ENCODE data around the gene OPCML. TPM values are rescaled to one million over a fixed set of nuclear protein-coding genes. Genes with fewer than 3 reads are reported as not detected.

OPCML gene
- total RNA-seq, 1 donor from 2014 or later = 4.1 TPM

DNA sequence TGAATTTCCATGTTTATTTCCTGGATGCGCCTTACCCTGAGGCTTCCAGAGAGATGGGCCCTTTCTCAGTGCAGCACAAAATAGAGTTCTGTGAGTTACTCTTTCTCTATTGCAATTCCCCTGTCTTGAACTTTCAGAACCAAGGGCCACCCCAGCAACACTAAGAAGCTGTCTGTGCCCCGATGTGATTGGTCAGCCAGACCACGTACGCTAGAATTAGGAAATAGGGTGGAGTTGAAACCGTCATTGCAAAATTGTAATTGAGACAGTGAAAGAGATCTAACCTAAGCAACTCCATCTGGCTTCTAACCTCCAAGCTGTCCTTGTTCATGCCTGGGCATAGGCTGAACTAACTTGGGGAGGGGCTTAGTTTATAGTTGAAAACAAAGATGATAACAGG is 981.3 kb downstream of the OPCML start:
- DNase-seq (ENCODE audit: low spot score) = no peak
- Mint-ChIP-seq H3K36me3 (ENCODE audit: low read depth, unreplicated experiment) (no peaks in the 10 kb centered on the region), H3K4me3 (ENCODE audit: unreplicated experiment) (no peak overlapping the region), H3K27ac (ENCODE audit: unreplicated experiment) (no peak overlapping the region), H3K4me1 (ENCODE audit: unreplicated experiment) (no peaks in the 10 kb centered on the region), H3K9me3 (ENCODE audit: unreplicated experiment) (no peaks in the 10 kb centered on the region), H3K27me3 (ENCODE audit: unreplicated experiment) (peaks cover 1% of the 10 kb centered on the region)
- TF ChIP-seq, protein P1, sequence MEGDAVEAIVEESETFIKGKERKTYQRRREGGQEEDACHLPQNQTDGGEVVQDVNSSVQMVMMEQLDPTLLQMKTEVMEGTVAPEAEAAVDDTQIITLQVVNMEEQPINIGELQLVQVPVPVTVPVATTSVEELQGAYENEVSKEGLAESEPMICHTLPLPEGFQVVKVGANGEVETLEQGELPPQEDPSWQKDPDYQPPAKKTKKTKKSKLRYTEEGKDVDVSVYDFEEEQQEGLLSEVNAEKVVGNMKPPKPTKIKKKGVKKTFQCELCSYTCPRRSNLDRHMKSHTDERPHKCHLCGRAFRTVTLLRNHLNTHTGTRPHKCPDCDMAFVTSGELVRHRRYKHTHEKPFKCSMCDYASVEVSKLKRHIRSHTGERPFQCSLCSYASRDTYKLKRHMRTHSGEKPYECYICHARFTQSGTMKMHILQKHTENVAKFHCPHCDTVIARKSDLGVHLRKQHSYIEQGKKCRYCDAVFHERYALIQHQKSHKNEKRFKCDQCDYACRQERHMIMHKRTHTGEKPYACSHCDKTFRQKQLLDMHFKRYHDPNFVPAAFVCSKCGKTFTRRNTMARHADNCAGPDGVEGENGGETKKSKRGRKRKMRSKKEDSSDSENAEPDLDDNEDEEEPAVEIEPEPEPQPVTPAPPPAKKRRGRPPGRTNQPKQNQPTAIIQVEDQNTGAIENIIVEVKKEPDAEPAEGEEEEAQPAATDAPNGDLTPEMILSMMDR (IDR thresholded peaks at IDR 0.05; ENCODE audit: unreplicated experiment) = no peak

DNA sequence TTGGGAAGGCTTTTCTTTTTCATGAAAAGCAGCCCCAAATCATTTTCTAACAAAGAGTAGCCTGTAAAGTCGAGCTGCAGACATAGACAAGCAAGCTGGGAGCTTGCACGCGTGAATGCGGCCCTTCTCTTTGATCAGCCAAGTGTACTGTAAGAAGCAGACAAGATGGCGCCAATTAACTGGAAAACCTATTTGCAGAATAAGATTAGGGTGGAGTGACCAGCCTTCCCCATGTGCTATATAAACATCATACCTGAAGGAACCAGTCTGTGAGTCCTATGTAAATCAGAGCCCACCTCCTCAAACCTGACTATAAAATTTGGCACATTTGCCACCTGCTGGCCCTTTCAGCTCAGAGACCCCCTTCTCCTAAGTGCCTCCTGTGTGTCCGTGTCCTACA is 982.7 kb downstream of the OPCML start:
- DNase-seq (ENCODE audit: low spot score) = no peak
- peaks cover 1% of the 10 kb centered on the region for H3K27me3 Mint-ChIP-seq (ENCODE audit: unreplicated experiment)
- no peak overlapping the region for H3K27ac Mint-ChIP-seq (ENCODE audit: unreplicated experiment)
- no peaks in the 10 kb centered on the region for H3K36me3 Mint-ChIP-seq (ENCODE audit: low read depth, unreplicated experiment)
- H3K9me3 Mint-ChIP-seq (ENCODE audit: unreplicated experiment) = no peaks in the 10 kb centered on the region
- TF ChIP-seq, protein P1 (IDR thresholded peaks at IDR 0.05; ENCODE audit: unreplicated experiment) = no peak
- H3K4me3 Mint-ChIP-seq (ENCODE audit: unreplicated experiment) = no peak overlapping the region
- H3K4me1 Mint-ChIP-seq (ENCODE audit: unreplicated experiment) = no peaks in the 10 kb centered on the region

DNA sequence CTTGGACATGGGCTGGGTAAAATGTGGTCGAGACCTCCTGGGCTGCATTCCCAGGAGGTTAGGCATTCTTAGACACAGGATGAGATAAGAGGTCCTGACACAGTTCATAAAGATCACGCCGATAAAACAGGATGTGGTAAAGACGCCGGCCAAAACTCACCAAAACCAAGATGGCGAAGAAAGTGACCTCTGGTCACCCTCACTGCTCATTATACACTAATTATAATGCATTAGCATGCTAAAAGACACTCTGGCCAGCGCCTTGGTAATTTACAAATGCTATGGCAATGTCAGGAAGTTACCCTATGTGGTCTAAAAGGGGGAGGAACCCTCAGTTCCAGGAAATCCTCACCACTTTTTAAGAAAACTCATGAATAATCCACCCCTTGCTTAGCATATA is 983.3 kb downstream of the OPCML start:
- H3K27ac Mint-ChIP-seq (ENCODE audit: unreplicated experiment) = no peak overlapping the region
- TF ChIP-seq, protein P1 (IDR thresholded peaks at IDR 0.05; ENCODE audit: unreplicated experiment) = no peak
- no peak overlapping the region for H3K4me3 Mint-ChIP-seq (ENCODE audit: unreplicated experiment)
- H3K9me3 Mint-ChIP-seq (ENCODE audit: unreplicated experiment) = no peaks in the 10 kb centered on the region
- DNase-seq (ENCODE audit: low spot score) = no peak
- no peaks in the 10 kb centered on the region for H3K36me3 Mint-ChIP-seq (ENCODE audit: low read depth, unreplicated experiment)
- no peaks in the 10 kb centered on the region for H3K4me1 Mint-ChIP-seq (ENCODE audit: unreplicated experiment)
- H3K27me3 Mint-ChIP-seq (ENCODE audit: unreplicated experiment) = peaks cover 1% of the 10 kb centered on the region

GRCh38 chr11:132544007-132544406 is 988.3 kb downstream of the OPCML start:
- no peaks in the 10 kb centered on the region for H3K4me1 Mint-ChIP-seq (ENCODE audit: unreplicated experiment)
- peaks cover 3% of the 10 kb centered on the region for H3K27me3 Mint-ChIP-seq (ENCODE audit: unreplicated experiment)
- DNase-seq (ENCODE audit: low spot score) = no peak
- no peaks in the 10 kb centered on the region for H3K36me3 Mint-ChIP-seq (ENCODE audit: low read depth, unreplicated experiment)
- TF ChIP-seq, protein P1 (IDR thresholded peaks at IDR 0.05; ENCODE audit: unreplicated experiment) = no peak
- no peak overlapping the region for H3K27ac Mint-ChIP-seq (ENCODE audit: unreplicated experiment)
- no peaks in the 10 kb centered on the region for H3K9me3 Mint-ChIP-seq (ENCODE audit: unreplicated experiment)
- H3K4me3 Mint-ChIP-seq (ENCODE audit: unreplicated experiment) = no peak overlapping the region

DNA sequence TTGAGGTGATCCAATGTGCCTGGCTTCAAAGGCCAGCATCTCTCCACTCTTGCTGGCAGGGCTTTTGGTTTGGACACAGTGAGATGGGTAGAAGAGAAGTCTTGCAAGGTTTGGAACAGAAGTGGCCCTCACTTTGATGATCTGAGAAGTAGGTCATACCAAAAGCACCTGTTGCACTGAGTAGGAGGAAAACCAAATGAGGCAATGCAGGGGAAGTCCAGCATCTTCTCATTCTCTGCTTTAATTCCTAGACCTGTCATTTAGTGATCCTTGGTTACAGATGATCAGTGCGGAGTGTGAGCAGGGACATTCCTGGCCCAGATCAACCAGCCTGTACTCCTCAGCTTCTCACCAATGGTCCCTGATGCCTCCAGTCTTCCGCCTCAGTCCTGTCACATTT is 990.5 kb downstream of the OPCML start:
- Mint-ChIP-seq H3K27ac (ENCODE audit: unreplicated experiment) (no peak overlapping the region), H3K27me3 (ENCODE audit: unreplicated experiment) (peaks cover 2% of the 10 kb centered on the region), H3K4me3 (ENCODE audit: unreplicated experiment) (no peak overlapping the region), H3K9me3 (ENCODE audit: unreplicated experiment) (no peaks in the 10 kb centered on the region), H3K4me1 (ENCODE audit: unreplicated experiment) (no peaks in the 10 kb centered on the region), H3K36me3 (ENCODE audit: low read depth, unreplicated experiment) (no peaks in the 10 kb centered on the region)
- DNase-seq (ENCODE audit: low spot score) = no peak
- TF ChIP-seq, protein P1 (IDR thresholded peaks at IDR 0.05; ENCODE audit: unreplicated experiment) = no peak
